ACC112 (cell line): Measurements from ENCODE around the gene USHBP1.
A peak's percentile ranks its signal among the peaks of the same experiment; 100 is the strongest.

Source experiments
- H2AFZ ChIP-seq: fragments of 200-600 bp; sonication (generic); one replicate; pipeline ENCODE4 v1.6.0; 2017; ENCODE audit warnings: antibody characterized with exemption, low read length; ENCODE audit not compliant: unreplicated experiment
- H3K27ac ChIP-seq: fragments of 200-600 bp; sonication (generic); 2 replicates; pipeline ENCODE4 v1.5.1; 2014; ENCODE audit warnings: low read depth, mild to moderate bottlenecking, antibody characterized with exemption, low read length, moderate library complexity
- H3K27me3 ChIP-seq: fragments of 200-600 bp; sonication (generic); 2 replicates; pipeline ENCODE4 v1.6.1; 2014; ENCODE audit warnings: mild to moderate bottlenecking, antibody characterized with exemption, low read length, moderate library complexity, mixed read lengths; ENCODE audit not compliant: insufficient read depth
- H3K36me3 ChIP-seq: fragments of 200-600 bp; sonication (generic); 2 replicates; pipeline ENCODE4 v1.6.1; 2016; ENCODE audit warnings: mild to moderate bottlenecking, antibody characterized with exemption, low read length, moderate library complexity, mixed read lengths; ENCODE audit not compliant: insufficient read depth
- H3K4me1 ChIP-seq: fragments of 200-600 bp; sonication (generic); one replicate; pipeline ENCODE4 v1.6.1; 2016; ENCODE audit warnings: low read length, mixed read lengths; ENCODE audit not compliant: insufficient read depth, unreplicated experiment, control insufficient read depth
- H3K4me3 ChIP-seq: fragments of 200-600 bp; sonication (generic); 2 replicates; pipeline ENCODE4 v1.5.1; 2014; ENCODE audit warnings: mild to moderate bottlenecking, low read depth, low read length
- H3K79me2 ChIP-seq: fragments of 200-600 bp; sonication (generic); one replicate; pipeline ENCODE4 v1.6.0; 2016; ENCODE audit warnings: low read length; ENCODE audit not compliant: control insufficient read depth, unreplicated experiment, insufficient read depth

Gene USHBP1

GRCh38 chr19:17262557-17262956, 2.0 kb downstream of the USHBP1 start:
- Histone ChIP-seq H2AFZ (no peak overlapping the region), H3K27me3 (no peaks in the 10 kb centered on the region), H3K4me1 (no peaks in the 10 kb centered on the region), H3K4me3 (no peak overlapping the region), H3K27ac (no peak overlapping the region), H3K79me2 (peaks cover 2% of the 10 kb centered on the region), H3K36me3 (no peaks in the 10 kb centered on the region)

- Histone ChIP-seq H3K4me1 (no peaks in the 10 kb centered on the region), H3K36me3 (no peaks in the 10 kb centered on the region), H3K27me3 (no peaks in the 10 kb centered on the region), H3K4me3 (no peak overlapping the region), H2AFZ (no peak overlapping the region), H3K79me2 (no peaks in the 10 kb centered on the region), H3K27ac (no peak overlapping the region)
Observed at GRCh38 chr19:17260842-17261325, 3.7 kb downstream of the USHBP1 start.

- Histone ChIP-seq H3K4me1 (no peaks in the 10 kb centered on the region), H3K36me3 (no peaks in the 10 kb centered on the region), H3K27me3 (no peaks in the 10 kb centered on the region), H3K27ac (no peak overlapping the region), H2AFZ (no peak overlapping the region), H3K79me2 (no peaks in the 10 kb centered on the region), H3K4me3 (no peak overlapping the region)
Observed at GRCh38 chr19:17259934-17260333, 4.6 kb downstream of the USHBP1 start.

GRCh38 chr19:17259118-17259780, 5.3 kb downstream of the USHBP1 start:
- Histone ChIP-seq H3K79me2 (no peaks in the 10 kb centered on the region), H3K4me1 (no peaks in the 10 kb centered on the region), H3K27ac (no peak overlapping the region), H3K36me3 (no peaks in the 10 kb centered on the region), H3K4me3 (no peak overlapping the region), H3K27me3 (no peaks in the 10 kb centered on the region), H2AFZ (no peak overlapping the region)

- H3K36me3 ChIP-seq: no peaks in the 10 kb centered on the region
- H3K27me3 ChIP-seq: no peaks in the 10 kb centered on the region
- H3K4me1 ChIP-seq: no peaks in the 10 kb centered on the region
- H3K4me3 ChIP-seq: no peak overlapping the region
- no peaks in the 10 kb centered on the region for H3K79me2 ChIP-seq
- H2AFZ ChIP-seq: no peak overlapping the region
- H3K27ac ChIP-seq: no peak overlapping the region
Observed at GRCh38 chr19:17256130-17256529, 8.4 kb downstream of the USHBP1 start.

- Histone ChIP-seq H3K79me2 (no peaks in the 10 kb centered on the region), H3K4me3 (no peak overlapping the region)
Observed at GRCh38 chr19:17255150-17255621, 9.4 kb downstream of the USHBP1 start.

GRCh38 chr19:17254636-17255035, 9.9 kb downstream of the USHBP1 start:
- Histone ChIP-seq H2AFZ (no peak overlapping the region), H3K36me3 (no peaks in the 10 kb centered on the region), H3K27ac (no peak overlapping the region), H3K27me3 (no peaks in the 10 kb centered on the region), H3K79me2 (no peaks in the 10 kb centered on the region), H3K4me3 (no peak overlapping the region), H3K4me1 (no peaks in the 10 kb centered on the region)

More at GRCh38 chr19:17255150-17255621, 9.4 kb downstream of the USHBP1 start:
- no peak overlapping the region for H3K27ac ChIP-seq
- H3K36me3 ChIP-seq: no peaks in the 10 kb centered on the region
- H2AFZ ChIP-seq: no peak overlapping the region
- no peaks in the 10 kb centered on the region for H3K27me3 ChIP-seq
- H3K4me1 ChIP-seq: no peaks in the 10 kb centered on the region

GRCh38 chr19:17249887-17250548, 14.5 kb downstream of the USHBP1 start:
- Histone ChIP-seq H3K27me3 (no peaks in the 10 kb centered on the region), H3K79me2 (peaks cover under 1% of the 10 kb centered on the region), H3K4me1 (peaks cover 11% of the 10 kb centered on the region), H3K36me3 (no peaks in the 10 kb centered on the region), H2AFZ (no peak overlapping the region), H3K4me3 (no peak overlapping the region), H3K27ac (no peak overlapping the region)

- Histone ChIP-seq H3K27me3 (no peaks in the 10 kb centered on the region), H3K27ac (no peak overlapping the region)
Observed at GRCh38 chr19:17248011-17248776, 16.4 kb downstream of the USHBP1 start.

GRCh38 chr19:17246681-17247425, 17.7 kb downstream of the USHBP1 start:
- H3K4me3 ChIP-seq: peak overlapping the region; percentile 63; the same call in 1 of the 2 replicates
- H3K36me3 ChIP-seq: no peaks in the 10 kb centered on the region
- peaks cover 26% of the 10 kb centered on the region for H3K79me2 ChIP-seq
- no peaks in the 10 kb centered on the region for H3K27me3 ChIP-seq
- no peak overlapping the region for H2AFZ ChIP-seq
- H3K4me1 ChIP-seq: peaks cover 11% of the 10 kb centered on the region
- H3K27ac ChIP-seq: no peak overlapping the region

More at GRCh38 chr19:17248011-17248776, 16.4 kb downstream of the USHBP1 start:
- Histone ChIP-seq H3K79me2 (peaks cover 19% of the 10 kb centered on the region), H3K36me3 (no peaks in the 10 kb centered on the region), H3K4me1 (peaks cover 11% of the 10 kb centered on the region), H2AFZ (no peak overlapping the region), H3K4me3 (no peak overlapping the region)
